Tongue (tissue), 2 donors: Measurements from ENCODE around the gene UQCR11. TPM values are rescaled to one million over a fixed set of nuclear protein-coding genes. Genes with fewer than 3 reads are reported as not detected.

Experiments
- DNase-seq: peaks from one replicate; pipeline ENCODE4 v3.0.0-alpha.2; 2015
- total RNA-seq: library from RNA; depleted of rRNA; stranded (reverse); fragments of >200 nt; gene quantifications from one replicate; pipeline ENCODE4 v1.2.3, GENCODE V29; 2014

The UQCR11 gene
- total RNA-seq, 1 donor from 2014 or later: 49.0 TPM

DNA sequence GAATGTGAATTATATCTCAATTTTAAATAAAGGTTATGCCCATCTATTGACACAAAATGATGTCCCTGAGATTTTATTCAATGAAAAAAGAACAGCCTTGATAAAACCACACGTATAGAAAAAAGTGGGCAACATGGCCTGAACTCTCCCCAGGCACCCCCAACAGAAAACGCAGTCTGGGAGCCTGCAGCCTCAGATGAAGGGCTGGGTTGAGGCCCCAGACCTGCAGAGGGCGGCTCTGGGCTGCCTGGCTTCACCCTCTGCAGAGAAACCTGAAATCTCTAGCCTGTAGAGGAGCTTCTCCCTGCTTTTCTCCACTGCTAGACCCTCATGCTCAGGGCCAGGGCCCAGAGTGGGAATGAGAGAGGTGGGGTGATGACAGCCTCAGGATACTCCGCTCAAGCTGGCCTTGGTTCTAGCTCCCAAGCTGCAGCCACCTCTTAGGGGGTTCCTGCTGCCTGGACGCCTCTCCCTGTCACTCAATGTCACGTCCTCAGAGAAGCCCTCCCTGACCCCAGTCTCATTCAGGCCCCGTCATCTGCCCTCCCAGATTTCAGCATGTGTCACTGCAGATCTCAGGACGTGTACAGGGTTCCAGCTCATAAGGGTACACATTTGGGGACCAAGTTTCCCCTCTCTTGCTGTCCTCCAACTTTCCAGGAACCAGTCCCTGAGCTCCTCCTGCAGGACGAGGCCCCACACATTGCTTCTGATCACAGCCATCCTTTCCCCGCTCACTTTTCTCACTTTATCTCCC lies 14.4 kb downstream of the UQCR11 start:
- no peak for DNase-seq

GRCh38 chr19:1587872-1588271 lies 17.4 kb downstream of the UQCR11 start:
- no peak for DNase-seq

GRCh38 chr19:1585243-1585580 lies 20.1 kb downstream of the UQCR11 start:
- no peak for DNase-seq

- DNase-seq: no peak
These were observed 20.6 kb downstream of the UQCR11 start for GRCh38 chr19:1584500-1585242.

- DNase-seq: no peak
These were observed 23.1 kb downstream of the UQCR11 start for GRCh38 chr19:1582201-1582600.

GRCh38 chr19:1580957-1581356 lies 24.3 kb downstream of the UQCR11 start:
- no peak for DNase-seq

DNA sequence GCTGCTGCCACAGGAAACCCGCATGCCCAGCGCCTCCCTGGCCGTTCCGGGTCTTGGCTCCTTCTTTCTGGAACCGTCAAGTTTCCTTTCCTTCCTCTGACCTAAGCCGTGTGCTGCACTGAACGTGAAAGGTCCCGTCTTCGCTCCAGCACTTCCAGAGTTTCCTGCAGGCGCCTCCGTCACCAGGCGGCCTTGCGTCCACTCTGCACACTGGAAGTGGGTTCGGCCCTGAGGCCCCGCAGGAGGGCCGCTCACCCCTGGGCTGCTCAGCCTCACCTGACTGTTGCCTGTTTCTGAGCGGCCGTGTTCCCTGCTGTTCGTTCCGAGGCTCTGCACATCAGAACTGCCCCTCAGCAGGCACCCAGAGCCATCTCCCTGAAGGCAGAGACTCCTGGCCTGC lies 24.9 kb downstream of the UQCR11 start:
- DNase-seq: no peak

DNA sequence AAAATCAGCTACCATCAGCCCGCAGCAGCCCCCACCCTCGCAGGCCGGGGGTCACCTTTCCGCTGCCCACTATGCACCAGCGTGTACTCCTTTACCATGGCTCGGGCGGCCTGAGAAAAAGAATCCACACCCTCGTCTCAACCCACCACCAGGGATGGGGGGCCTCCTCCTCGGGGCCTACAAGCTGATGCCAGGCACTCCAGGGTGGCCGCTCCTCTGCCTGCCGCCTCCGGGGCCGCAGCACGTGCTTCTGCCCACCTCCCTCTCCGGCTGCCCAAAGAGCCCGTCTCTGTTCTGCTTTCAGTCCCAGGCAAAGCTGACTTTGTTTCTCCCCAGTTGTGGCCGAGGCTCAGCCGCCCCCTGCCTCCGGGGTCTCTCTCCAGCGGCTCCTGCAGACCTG lies 26.0 kb downstream of the UQCR11 start:
- DNase-seq: no peak

- no peak for DNase-seq
These were observed 27.2 kb downstream of the UQCR11 start for GRCh38 chr19:1577929-1578618.

- peak; percentile 61 for DNase-seq
These were observed 28.0 kb downstream of the UQCR11 start for GRCh38 chr19:1577090-1577928.

DNA sequence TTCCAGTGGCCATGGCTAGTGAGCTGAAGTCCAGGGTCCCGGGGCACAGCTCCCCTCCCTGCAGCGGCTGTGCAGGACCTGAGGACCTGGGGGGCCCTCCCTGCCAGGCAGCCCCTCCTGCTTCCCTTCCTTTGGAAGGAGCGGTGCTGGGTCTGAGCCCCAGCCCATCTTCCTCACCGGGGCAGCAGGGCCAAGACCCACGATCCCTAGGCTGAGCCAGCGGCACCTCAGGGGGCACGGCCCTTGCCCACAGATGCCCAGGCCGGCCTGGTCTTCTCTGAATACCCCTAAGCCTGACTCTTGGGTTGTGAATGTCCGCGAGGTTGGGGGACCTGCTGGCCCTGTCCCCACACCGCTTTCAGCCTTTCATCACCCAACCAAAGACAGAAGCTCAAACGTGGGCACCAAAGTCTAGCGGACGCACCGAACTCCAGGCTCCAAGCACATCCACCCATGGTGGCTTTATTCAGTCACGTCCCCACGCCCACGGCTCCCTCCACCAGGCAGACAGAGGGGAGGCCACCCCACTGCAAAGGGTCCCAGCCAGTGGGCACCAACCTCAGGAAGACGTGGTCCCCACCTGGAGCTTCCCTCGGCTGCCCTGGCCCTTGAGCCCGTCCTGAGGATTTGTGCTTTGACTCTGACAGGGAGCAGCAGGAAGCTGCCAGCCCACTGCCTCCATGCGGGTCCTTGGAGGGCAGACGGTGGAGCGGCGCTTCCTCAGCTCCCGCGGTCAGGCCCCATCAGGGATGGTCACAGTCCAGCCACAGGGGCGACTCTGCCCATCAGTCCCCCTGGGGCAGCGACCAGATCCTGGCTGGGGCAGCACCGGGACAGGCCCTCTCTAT lies 28.8 kb downstream of the UQCR11 start:
- no peak for DNase-seq

DNA sequence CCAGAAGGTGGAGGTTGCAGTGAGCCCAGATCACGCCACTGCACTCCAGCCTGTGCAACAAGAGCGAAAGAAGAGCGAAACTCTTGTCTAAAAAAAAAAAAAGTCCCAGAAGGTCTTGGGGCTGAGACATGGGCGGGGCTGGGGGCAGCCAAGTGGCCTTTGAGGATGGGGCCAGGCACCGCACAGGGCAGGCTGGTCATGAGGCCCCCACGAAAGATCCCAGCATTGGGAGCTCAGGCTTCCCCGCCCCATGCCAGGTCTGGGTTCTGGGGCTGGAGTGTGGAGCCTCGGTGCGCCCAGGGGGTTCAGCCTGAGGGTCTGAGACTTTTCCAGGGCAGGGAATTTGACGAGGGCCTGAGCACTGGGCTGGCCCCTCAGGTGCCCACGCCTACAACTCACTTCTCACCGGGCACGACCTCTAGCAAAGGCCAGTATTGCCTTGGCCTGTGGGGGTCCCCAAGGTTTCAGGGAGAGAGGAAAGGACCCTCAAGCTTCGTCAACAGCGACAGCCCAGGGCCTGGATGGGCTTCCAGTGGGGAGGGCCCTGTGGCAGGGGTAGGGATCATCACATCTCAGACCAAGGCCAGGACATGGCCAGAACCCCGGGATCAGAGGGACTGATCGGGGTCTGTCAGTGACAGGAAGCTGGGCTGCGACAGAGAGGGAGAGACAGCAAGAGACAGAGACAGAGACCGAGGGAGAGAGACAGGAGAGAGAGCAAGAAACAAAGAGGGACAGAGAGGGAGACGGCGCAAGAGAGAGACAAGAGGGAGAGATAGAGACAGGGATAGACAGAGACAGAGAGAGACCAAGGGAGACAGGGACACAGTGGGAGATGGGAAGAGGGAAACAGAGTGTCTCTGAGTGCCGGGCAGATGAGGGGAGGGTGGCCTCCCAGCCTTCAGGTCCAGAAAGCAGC lies 29.7 kb downstream of the UQCR11 start:
- DNase-seq: no peak

DNA sequence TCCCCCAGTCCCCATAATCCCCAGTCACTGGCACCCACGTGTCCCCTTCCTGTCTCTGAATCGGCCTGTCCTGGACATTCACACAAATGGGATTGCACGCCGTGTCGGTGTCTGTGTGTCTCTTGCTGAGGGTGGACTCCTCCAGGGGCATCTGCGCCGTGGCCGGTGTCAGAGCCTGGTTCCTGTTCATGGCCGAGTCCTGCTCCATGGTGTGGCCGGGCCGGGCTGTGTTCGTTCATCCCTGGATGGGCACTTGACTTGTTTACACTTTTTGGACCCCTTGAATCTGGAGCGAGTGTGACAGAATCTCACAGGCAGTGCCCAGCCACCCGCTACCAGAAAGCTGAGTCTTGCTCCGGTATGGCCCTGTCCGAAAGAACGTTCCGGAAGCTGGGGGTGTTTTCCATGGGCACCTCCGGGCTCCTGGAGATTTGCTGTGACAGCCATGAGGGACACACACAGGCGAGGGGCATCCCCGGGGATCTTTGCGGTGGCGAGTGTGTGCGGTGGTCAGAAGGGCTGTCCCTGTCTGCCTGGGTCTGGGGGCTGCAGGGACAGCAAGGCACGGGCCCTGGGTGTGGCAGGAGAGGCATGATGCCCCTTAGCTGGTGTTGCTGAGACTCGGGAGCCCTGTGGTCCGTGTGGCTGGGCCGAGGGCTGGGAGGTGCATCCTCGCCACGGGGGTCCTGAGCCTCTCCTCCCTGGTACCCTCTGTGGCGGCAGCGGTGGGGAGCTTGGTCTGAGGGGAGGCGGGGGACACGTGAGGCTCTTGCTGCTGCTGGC lies 30.7 kb downstream of the UQCR11 start:
- no peak for DNase-seq

DNA sequence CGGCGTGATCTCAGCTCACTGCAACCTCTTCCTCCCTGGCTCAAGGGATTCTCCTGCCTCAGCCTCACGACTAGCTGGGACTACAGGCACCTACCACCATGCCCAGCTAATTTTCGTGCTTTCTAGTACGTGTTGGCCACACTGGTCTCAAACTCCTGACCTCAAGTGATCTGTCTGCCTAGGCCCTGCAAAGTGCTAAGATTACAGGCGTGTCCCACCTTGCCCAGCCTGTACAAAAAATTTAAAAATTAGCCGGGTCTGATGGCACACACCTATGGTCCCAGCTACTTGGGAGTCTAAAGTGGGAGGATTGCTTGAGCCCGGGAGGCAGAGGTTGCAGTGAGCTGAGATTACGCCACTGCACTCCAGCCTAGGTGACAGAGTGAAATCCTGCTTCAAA lies 32.5 kb downstream of the UQCR11 start:
- no peak for DNase-seq

DNA sequence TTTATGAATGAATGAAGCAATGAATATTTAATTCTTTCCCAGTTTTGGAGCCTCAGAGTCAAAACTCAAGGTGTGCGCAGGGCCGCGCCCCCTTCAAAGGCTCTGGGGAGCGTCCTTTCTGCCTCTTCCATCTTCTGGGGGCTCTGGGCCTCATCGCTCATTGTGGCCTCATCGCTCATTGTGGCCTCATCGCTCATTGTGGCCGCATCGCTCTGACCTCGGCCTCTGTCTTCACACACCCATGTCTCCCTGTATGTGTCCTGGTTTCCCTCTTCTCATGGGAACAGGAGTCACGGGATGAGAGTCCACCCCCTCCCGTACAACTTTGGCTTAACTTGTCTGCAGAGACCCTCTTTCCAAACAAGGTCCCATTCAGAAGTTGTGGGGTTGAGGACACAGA lies 33.9 kb downstream of the UQCR11 start:
- no peak for DNase-seq

- no peak for DNase-seq
These were observed 34.4 kb downstream of the UQCR11 start for GRCh38 chr19:1570836-1571235.

DNA sequence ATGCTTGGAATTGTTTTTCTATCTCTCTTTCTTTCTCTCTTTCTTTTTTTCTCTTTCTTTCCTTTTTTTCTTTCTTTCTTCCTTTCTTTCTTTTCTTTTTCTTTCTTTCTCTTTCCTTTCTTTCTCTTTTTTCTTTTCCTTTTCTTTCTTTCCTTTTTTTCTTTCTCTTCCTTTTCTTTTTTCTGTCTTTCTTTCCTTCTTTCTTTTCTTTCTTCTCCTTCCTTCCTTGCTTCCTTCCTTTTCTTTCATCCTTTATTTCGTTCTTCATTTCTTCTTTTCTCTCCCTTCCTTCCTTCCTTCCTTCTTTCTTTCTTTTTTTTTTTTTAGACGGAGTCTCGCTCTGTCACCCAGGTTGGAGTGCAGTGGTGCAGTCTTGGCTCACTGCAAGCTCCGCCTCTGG lies 35.3 kb downstream of the UQCR11 start:
- DNase-seq: no peak

- peak; percentile 91 for DNase-seq
These were observed 36.8 kb downstream of the UQCR11 start, which contains the start of gene MEX3D for GRCh38 chr19:1568320-1569019. TSS of gene MEX3D (minus strand) at chr19:1568325. CDS start at chr19:1568058, 267 bp downstream.

GRCh38 chr19:1567848-1568227 lies 37.4 kb downstream of the UQCR11 start:
- no peak for DNase-seq
